Smooth muscle cell (in vitro differentiated cells): ENCODE data around the gene FAM240A. TPM values are rescaled to one million over a fixed set of nuclear protein-coding genes. Genes with fewer than 3 reads are reported as not detected.

Source experiments
- DNase-seq: peaks from one replicate; lab custom pipeline; 2025; ENCODE audit not compliant: unreplicated experiment; lab: John Stamatoyannopoulos, UW
- H2AFZ ChIP-seq: fragments of 200-600 bp; sonication (generic); 2 replicates; pipeline ENCODE4 v1.6.0; 2016; ENCODE audit warnings: antibody characterized with exemption, low read depth, mild to moderate bottlenecking
- H3F3A ChIP-seq: fragments of 200-600 bp; sonication (generic); 2 replicates; pipeline ENCODE4 v1.6.0; 2017; ENCODE audit warnings: antibody characterized with exemption, low read depth
- H3K27ac ChIP-seq: fragments of 200-600 bp; sonication (generic); 2 replicates; pipeline ENCODE4 v1.5.1; 2016; ENCODE audit warnings: low read depth, mild to moderate bottlenecking
- H3K27me3 ChIP-seq: fragments of 200-600 bp; sonication (generic); 2 replicates; pipeline ENCODE4 v1.6.1; 2016; ENCODE audit warnings: low read depth, mild to moderate bottlenecking
- H3K36me3 ChIP-seq: fragments of 200-600 bp; sonication (generic); 2 replicates; pipeline ENCODE4 v1.5.1; 2016; ENCODE audit warnings: low read depth
- H3K4me1 ChIP-seq: fragments of 200-600 bp; sonication (generic); 2 replicates; pipeline ENCODE4 v1.5.1; 2016; ENCODE audit warnings: low read depth
- H3K4me2 ChIP-seq: fragments of 200-600 bp; sonication (generic); 2 replicates; pipeline ENCODE4 v1.6.0; 2016; ENCODE audit warnings: mild to moderate bottlenecking
- H3K4me3 ChIP-seq: fragments of 200-600 bp; sonication (generic); 2 replicates; pipeline ENCODE4 v1.5.1; 2016; ENCODE audit warnings: mild to moderate bottlenecking
- H3K79me2 ChIP-seq: fragments of 200-600 bp; sonication (generic); 2 replicates; pipeline ENCODE4 v1.6.0; 2016; ENCODE audit warnings: low read depth, mild to moderate bottlenecking
- H3K9ac ChIP-seq: fragments of 200-600 bp; sonication (generic); 2 replicates; pipeline ENCODE4 v1.6.0; 2016; ENCODE audit warnings: low read depth
- H3K9me3 ChIP-seq: fragments of 200-600 bp; sonication (generic); replicated peaks from 2 replicates; pipeline ENCODE4 v1.5.1; 2016; ENCODE audit warnings: low read depth
- H4K20me1 ChIP-seq: fragments of 200-600 bp; sonication (generic); 2 replicates; pipeline ENCODE4 v1.6.0; 2016; ENCODE audit warnings: low read depth
- WGBS: methylation state at CpG from one replicate; pipeline ENCODE4 v1.1.7; 2016; ENCODE audit warnings: low lambda C conversion rate; 5-methylcytosine and 5-hydroxymethylcytosine counted together
- polyA plus RNA-seq: library from polyadenylated mRNA; unstranded; fragments of >200 nt; fragmentation: Nextera tagmentation; extraction: Ambion mirVana; gene quantifications from 2 replicates; pipeline ENCODE4 v1.2.1, GENCODE V29; 2016
- small RNA-seq: library from RNA; depleted of rRNA; stranded (forward); fragments of <200 nt; gene quantifications from one replicate; pipeline ENCODE3, GENCODE V24; 2014
- total RNA-seq: library from RNA; depleted of rRNA; stranded (reverse); fragments of >200 nt; gene quantifications from 2 replicates; pipeline ENCODE4 v1.2.3, GENCODE V29; 2014
- TF ChIP-seq, protein P1 (sequence below): fragments of 200-600 bp; sonication (generic); IDR thresholded peaks from 2 replicates; pipeline ENCODE4 v1.5.1; 2017; ENCODE audit warnings: borderline replicate concordance, mild to moderate bottlenecking, antibody characterized with exemption; ENCODE audit not compliant: insufficient read depth, poor library complexity, severe bottlenecking

FAM240A gene
- total and polyA plus RNA-seq, 2 experiments from 2014 or later, result not detected

GRCh38 chr3:46674031-46674845, 61.9 kb downstream of the FAM240A start:
- no peaks in the 10 kb centered on the region for H3K36me3 ChIP-seq
- no peak overlapping the region for H3K9ac ChIP-seq
- no peaks in the 10 kb centered on the region for H3K27me3 ChIP-seq
- no peak overlapping the region for H3K27ac ChIP-seq
- H3K4me2 ChIP-seq, result no peak overlapping the region
- no peak overlapping the region for H2AFZ ChIP-seq
- H3K79me2 ChIP-seq, result no peaks in the 10 kb centered on the region
- no peaks in the 10 kb centered on the region for H3F3A ChIP-seq
- no peaks in the 10 kb centered on the region for H3K4me1 ChIP-seq
- DNase-seq, result no peak
- no peak overlapping the region for H3K4me3 ChIP-seq
- WGBS, result 93% methylated on average over 12 of the region's 12 CpGs
- no peaks in the 10 kb centered on the region for H3K9me3 ChIP-seq
- no peaks in the 10 kb centered on the region for H4K20me1 ChIP-seq
- TF ChIP-seq, protein P1, sequence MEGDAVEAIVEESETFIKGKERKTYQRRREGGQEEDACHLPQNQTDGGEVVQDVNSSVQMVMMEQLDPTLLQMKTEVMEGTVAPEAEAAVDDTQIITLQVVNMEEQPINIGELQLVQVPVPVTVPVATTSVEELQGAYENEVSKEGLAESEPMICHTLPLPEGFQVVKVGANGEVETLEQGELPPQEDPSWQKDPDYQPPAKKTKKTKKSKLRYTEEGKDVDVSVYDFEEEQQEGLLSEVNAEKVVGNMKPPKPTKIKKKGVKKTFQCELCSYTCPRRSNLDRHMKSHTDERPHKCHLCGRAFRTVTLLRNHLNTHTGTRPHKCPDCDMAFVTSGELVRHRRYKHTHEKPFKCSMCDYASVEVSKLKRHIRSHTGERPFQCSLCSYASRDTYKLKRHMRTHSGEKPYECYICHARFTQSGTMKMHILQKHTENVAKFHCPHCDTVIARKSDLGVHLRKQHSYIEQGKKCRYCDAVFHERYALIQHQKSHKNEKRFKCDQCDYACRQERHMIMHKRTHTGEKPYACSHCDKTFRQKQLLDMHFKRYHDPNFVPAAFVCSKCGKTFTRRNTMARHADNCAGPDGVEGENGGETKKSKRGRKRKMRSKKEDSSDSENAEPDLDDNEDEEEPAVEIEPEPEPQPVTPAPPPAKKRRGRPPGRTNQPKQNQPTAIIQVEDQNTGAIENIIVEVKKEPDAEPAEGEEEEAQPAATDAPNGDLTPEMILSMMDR, result peak; percentile 11

GRCh38 chr3:46675426-46675825, 63.1 kb downstream of the FAM240A start:
- Histone ChIP-seq H3K4me2 (no peak overlapping the region), H3K4me1 (no peaks in the 10 kb centered on the region), H3K27ac (no peak overlapping the region), H3K36me3 (no peaks in the 10 kb centered on the region), H3K79me2 (no peaks in the 10 kb centered on the region), H4K20me1 (no peaks in the 10 kb centered on the region), H3K27me3 (no peaks in the 10 kb centered on the region), H3K4me3 (no peak overlapping the region), H2AFZ (no peak overlapping the region), H3K9ac (no peak overlapping the region), H3K9me3 (no peaks in the 10 kb centered on the region), H3F3A (no peaks in the 10 kb centered on the region)
- 96% methylated on average over 6 of the region's 6 CpGs for WGBS
- TF ChIP-seq, protein P1, result no peak
- DNase-seq, result no peak

Small RNAs within 50 kb of the gene (small RNA-seq; reads per million reads assigned to genes)
- not detected for gene RF00591

Other genes starting within 250 kb of the FAM240A start
- not detected in 2 replicates for gene CCR5, start 241.6 kb upstream of the FAM240A start, total RNA-seq
- gene CCR5, start 241.6 kb upstream of the FAM240A start, polyA plus RNA-seq, result not detected in 2 replicates
- not detected in 2 replicates for gene CCRL2, start 205.3 kb upstream of the FAM240A start, total RNA-seq
- gene CCRL2, start 205.3 kb upstream of the FAM240A start, polyA plus RNA-seq, result not detected in 2 replicates
- not detected in 2 replicates for gene LTF, start 147.6 kb upstream of the FAM240A start, total RNA-seq
- gene LTF, start 147.6 kb upstream of the FAM240A start, polyA plus RNA-seq, result not detected in 2 replicates
- not detected in 2 replicates for gene RTP3, start 114.5 kb upstream of the FAM240A start, total RNA-seq
- gene RTP3, start 114.5 kb upstream of the FAM240A start, polyA plus RNA-seq, result 0.19 and 1.3 TPM in 2 replicates
- 1.0 and 2.0 TPM in 2 replicates for gene LRRC2, start 46.2 kb upstream of the FAM240A start, total RNA-seq
- 1.7 and 2.7 TPM in 2 replicates for gene LRRC2, start 46.2 kb upstream of the FAM240A start, polyA plus RNA-seq
- 7.3 and 8.5 TPM in 2 replicates for gene ALS2CL, start 81.2 kb downstream of the FAM240A start, total RNA-seq
- 9.4 and 16.5 TPM in 2 replicates for gene ALS2CL, start 81.2 kb downstream of the FAM240A start, polyA plus RNA-seq
- gene TMIE, start 88.9 kb downstream of the FAM240A start, total RNA-seq, result 0.36 and 0.67 TPM in 2 replicates
- gene TMIE, start 88.9 kb downstream of the FAM240A start, polyA plus RNA-seq, result 1.1 and 2.0 TPM in 2 replicates
- 0.31 and 0.54 TPM in 2 replicates for gene PRSS50, start 105.3 kb downstream of the FAM240A start, total RNA-seq
- 0.45 and 0.73 TPM in 2 replicates for gene PRSS50, start 105.3 kb downstream of the FAM240A start, polyA plus RNA-seq